SH-SY5Y (cell line): ENCODE measurements around the gene VHLL.

Source experiments
- GATA2 ChIP-seq: IDR thresholded peaks from 2 replicates; pipeline ENCODE4 v1.6.1; 2011; ENCODE audit warnings: mild to moderate bottlenecking, low read depth, low read length
- GATA3 ChIP-seq: IDR thresholded peaks from 2 replicates; pipeline ENCODE4 v1.6.1; 2011; ENCODE audit warnings: low read depth, mild to moderate bottlenecking, low read length, moderate library complexity

- TF ChIP-seq GATA3 (no peak), GATA2 (no peak)
Observed at GRCh38 chr1:156295391-156295947, 3.6 kb downstream of the VHLL start, which contains the start of gene GLMP.
